Ishikawa (cell line): ENCODE results near the gene PLXNA2.

Experiments used
- CEBPB ChIP-seq: IDR thresholded peaks from 2 replicates; pipeline ENCODE4 v1.6.1; 2012
- CREB1 ChIP-seq: IDR thresholded peaks from 2 replicates; pipeline ENCODE4 v1.6.1; 2012; ENCODE audit warnings: low read depth
- EGR1 ChIP-seq: IDR thresholded peaks from 2 replicates; pipeline ENCODE4 v1.6.1; 2012
- EP300 ChIP-seq: IDR thresholded peaks from 2 replicates; pipeline ENCODE4 v1.6.1; 2012; ENCODE audit warnings: borderline replicate concordance
- FOXM1 ChIP-seq: IDR thresholded peaks from 2 replicates; pipeline ENCODE4 v1.6.1; 2012; ENCODE audit warnings: low read depth, borderline replicate concordance
- MAX ChIP-seq: IDR thresholded peaks from 2 replicates; pipeline ENCODE4 v1.6.1; 2012
- NFIC ChIP-seq: IDR thresholded peaks from 2 replicates; pipeline ENCODE4 v1.6.1; 2012
- RAD21 ChIP-seq: IDR thresholded peaks from 2 replicates; pipeline ENCODE4 v1.6.1; 2012; ENCODE audit warnings: low read depth
- REST ChIP-seq: IDR thresholded peaks from 2 replicates; pipeline ENCODE4 v1.6.1; 2012; ENCODE audit warnings: low read depth, mild to moderate bottlenecking
- TAF1 ChIP-seq: IDR thresholded peaks from 2 replicates; pipeline ENCODE4 v1.6.1; 2012; ENCODE audit warnings: low read depth, mild to moderate bottlenecking
- TCF12 ChIP-seq: IDR thresholded peaks from 2 replicates; pipeline ENCODE4 v1.6.1; 2012; ENCODE audit warnings: low read depth
- TEAD4 ChIP-seq: IDR thresholded peaks from 2 replicates; pipeline ENCODE4 v1.6.1; 2012
- USF1 ChIP-seq: IDR thresholded peaks from 2 replicates; pipeline ENCODE4 v1.6.1; 2012
- YY1 ChIP-seq: IDR thresholded peaks from 2 replicates; pipeline ENCODE4 v1.6.1; 2012; ENCODE audit warnings: low read depth
- ZBTB7A ChIP-seq: IDR thresholded peaks from 2 replicates; pipeline ENCODE4 v1.6.1; 2012; ENCODE audit warnings: low read depth

The PLXNA2 gene

GRCh38 chr1:208206092-208206698 is 38.0 kb downstream of the PLXNA2 start:
- TF ChIP-seq TAF1: no peak
- no peak for TF ChIP-seq EGR1
- TF ChIP-seq NFIC: no peak
- no peak for TF ChIP-seq CREB1
- TF ChIP-seq ZBTB7A: no peak
- no peak for TF ChIP-seq RAD21
- no peak for TF ChIP-seq TEAD4
- no peak for TF ChIP-seq YY1
- TF ChIP-seq FOXM1: no peak
- no peak for TF ChIP-seq MAX
- no peak for TF ChIP-seq EP300
- TF ChIP-seq CEBPB: no peak
- no peak for TF ChIP-seq TCF12
- TF ChIP-seq USF1: no peak
- no peak for TF ChIP-seq REST

- TF ChIP-seq MAX: no peak
- TF ChIP-seq TEAD4: no peak
- TF ChIP-seq CREB1: no peak
- no peak for TF ChIP-seq NFIC
- no peak for TF ChIP-seq YY1
- TF ChIP-seq EP300: no peak
- TF ChIP-seq CEBPB: no peak
- no peak for TF ChIP-seq TCF12
- TF ChIP-seq USF1: no peak
- TF ChIP-seq ZBTB7A: no peak
- no peak for TF ChIP-seq TAF1
- TF ChIP-seq RAD21: no peak
- no peak for TF ChIP-seq REST
- no peak for TF ChIP-seq EGR1
- no peak for TF ChIP-seq FOXM1
Measured at GRCh38 chr1:208205216-208206013, 38.8 kb downstream of the PLXNA2 start.

- TF ChIP-seq TCF12 (no peak), EP300 (no peak), RAD21 (no peak)
Measured at GRCh38 chr1:208204779-208205178, 39.4 kb downstream of the PLXNA2 start.

- TF ChIP-seq RAD21 (no peak), YY1 (no peak), CEBPB (no peak), EGR1 (no peak), TAF1 (no peak), FOXM1 (no peak), TCF12 (no peak), ZBTB7A (no peak), TEAD4 (no peak), REST (no peak), MAX (no peak), EP300 (no peak), USF1 (no peak), NFIC (no peak)
Measured at GRCh38 chr1:208203848-208204609, 40.2 kb downstream of the PLXNA2 start.
